DND-41 (cell line): ENCODE measurements around the gene FAM25A.

Experiments
- EZH2 ChIP-seq: IDR thresholded peaks from 3 replicates; pipeline ENCODE4 v1.6.1; 2012; ENCODE audit warnings: borderline replicate concordance, low read depth, mild to moderate bottlenecking, moderate library complexity, low read length, inconsistent platforms; ENCODE audit not compliant: severe bottlenecking
- TF ChIP-seq, protein P1 (sequence below): IDR thresholded peaks from 2 replicates; pipeline ENCODE4 v1.5.1; 2012; ENCODE audit warnings: borderline replicate concordance, low read length, moderate library complexity, mild to moderate bottlenecking; ENCODE audit not compliant: poor library complexity, severe bottlenecking; ENCODE audit errors: extremely low read depth

GRCh38 chr10:86976362-86977056 is 43.6 kb upstream of the FAM25A start:
- TF ChIP-seq, protein P1, sequence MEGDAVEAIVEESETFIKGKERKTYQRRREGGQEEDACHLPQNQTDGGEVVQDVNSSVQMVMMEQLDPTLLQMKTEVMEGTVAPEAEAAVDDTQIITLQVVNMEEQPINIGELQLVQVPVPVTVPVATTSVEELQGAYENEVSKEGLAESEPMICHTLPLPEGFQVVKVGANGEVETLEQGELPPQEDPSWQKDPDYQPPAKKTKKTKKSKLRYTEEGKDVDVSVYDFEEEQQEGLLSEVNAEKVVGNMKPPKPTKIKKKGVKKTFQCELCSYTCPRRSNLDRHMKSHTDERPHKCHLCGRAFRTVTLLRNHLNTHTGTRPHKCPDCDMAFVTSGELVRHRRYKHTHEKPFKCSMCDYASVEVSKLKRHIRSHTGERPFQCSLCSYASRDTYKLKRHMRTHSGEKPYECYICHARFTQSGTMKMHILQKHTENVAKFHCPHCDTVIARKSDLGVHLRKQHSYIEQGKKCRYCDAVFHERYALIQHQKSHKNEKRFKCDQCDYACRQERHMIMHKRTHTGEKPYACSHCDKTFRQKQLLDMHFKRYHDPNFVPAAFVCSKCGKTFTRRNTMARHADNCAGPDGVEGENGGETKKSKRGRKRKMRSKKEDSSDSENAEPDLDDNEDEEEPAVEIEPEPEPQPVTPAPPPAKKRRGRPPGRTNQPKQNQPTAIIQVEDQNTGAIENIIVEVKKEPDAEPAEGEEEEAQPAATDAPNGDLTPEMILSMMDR, result no peak
- TF ChIP-seq EZH2, result no peak
